ENCODE measurements around the gene ACAA1. TPM values are rescaled to one million over a fixed set of nuclear protein-coding genes. Genes with fewer than 3 reads are reported as not detected.
"Not testable (repeated sequence)": the region's sequence is repeated elsewhere in the genome, so short reads cannot be mapped to it uniquely, and the experiment has no call there.

ACAA1 gene
- total and polyA plus RNA-seq, 10 donors, result 68.4 to 120 (median 82.5) TPM

- TF ChIP-seq POLR2AphosphoS5 (IDR thresholded peaks at IDR 0.05) (no peak), POLR2A (IDR thresholded peaks at IDR 0.05) (no peak), CTCF (IDR thresholded peaks at IDR 0.05 in 8 of 11, conservative IDR thresholded peaks at IDR 0.05 in 3 of 11) (no peak)
Observed at GRCh38 chr3:38163841-38164642, 27.1 kb upstream of the ACAA1 start.

GRCh38 chr3:38163117-38163840 is 26.4 kb upstream of the ACAA1 start:
- H3K36me3 ChIP-seq, result no peaks in the 10 kb centered on the region
- WGBS, 5 donors, result 85 to 92% (median 89%) methylated on average over 12 of the region's 12 CpGs
- no peak for DNase-seq
- intact Hi-C loops (cut with DNase I; ENCODE audit: low total_unique reads), result no loop called here
- H3K27ac ChIP-seq, result peak overlapping the region in 6 of 8 donors; percentile 94 to 99 (median 96)
- H3K4me3 ChIP-seq, result no peak overlapping the region
- H3K4me1 ChIP-seq, result peaks cover 12 to 35% (median 25%) of the 10 kb centered on the region in 6 donors
- no peaks in the 10 kb centered on the region for H3K9me3 ChIP-seq
- TF ChIP-seq POLR2AphosphoS5 (IDR thresholded peaks at IDR 0.05) (no peak), POLR2A (IDR thresholded peaks at IDR 0.05) (no peak), CTCF (IDR thresholded peaks at IDR 0.05 in 8 of 11, conservative IDR thresholded peaks at IDR 0.05 in 3 of 11) (no peak)
- no peaks in the 10 kb centered on the region for H3K27me3 ChIP-seq (replicated peaks in 1 of 7)

More at GRCh38 chr3:38163841-38164642, 27.1 kb upstream of the ACAA1 start:
- Histone ChIP-seq H3K4me1 (peaks cover 12 to 43% (median 32%) of the 10 kb centered on the region in 6 donors), H3K36me3 (no peaks in the 10 kb centered on the region), H3K27me3 (replicated peaks in 1 of 7) (no peaks in the 10 kb centered on the region), H3K27ac (peak overlapping the region; percentile 92 to 99 (median 96)), H3K9me3 (no peaks in the 10 kb centered on the region), H3K4me3 (peak overlapping the region; percentile 35 to 89 (median 74))
- intact Hi-C loops (cut with DNase I; ENCODE audit: low total_unique reads), result no loop called here
- DNase-seq, result peak; percentile 88
- WGBS, 5 donors, result 61 to 69% (median 66%) methylated on average over 24 of the region's 24 CpGs

- intact Hi-C loops (cut with DNase I; ENCODE audit: low total_unique reads); H3K27me3 ChIP-seq (replicated peaks in 1 of 7); H3K36me3 ChIP-seq; H3K9me3 ChIP-seq; H3K27ac ChIP-seq; DNase-seq; H3K4me3 ChIP-seq: not testable (repeated sequence)
- WGBS, 5 donors, result 91 to 97% (median 96%) methylated on average over 11 of the region's 11 CpGs
- peaks cover 0 to 11% (median 8%) of the 10 kb centered on the region in 6 donors for H3K4me1 ChIP-seq
Observed at GRCh38 chr3:38160704-38161103, 23.8 kb upstream of the ACAA1 start.

- Histone ChIP-seq H3K4me3 (no peak overlapping the region), H3K27me3 (replicated peaks in 1 of 7) (no peaks in the 10 kb centered on the region), H3K9me3 (no peaks in the 10 kb centered on the region), H3K36me3 (no peaks in the 10 kb centered on the region), H3K4me1 (peaks cover 0 to 10% (median 0%) of the 10 kb centered on the region in 6 donors), H3K27ac (peak overlapping the region in 2 of 8 donors; percentile 30 to 44)
- 64 to 75% (median 70%) methylated on average over 5 of the region's 5 CpGs for WGBS, 5 donors
- intact Hi-C loops (cut with DNase I; ENCODE audit: low total_unique reads), result no loop called here
- TF ChIP-seq POLR2A (IDR thresholded peaks at IDR 0.05) (no peak), POLR2AphosphoS5 (IDR thresholded peaks at IDR 0.05) (no peak)
- DNase-seq, result no peak
Observed at GRCh38 chr3:38158472-38158871, 21.5 kb upstream of the ACAA1 start.

- no peaks in the 10 kb centered on the region for H3K9me3 ChIP-seq
- no peaks in the 10 kb centered on the region for H3K36me3 ChIP-seq
- H3K27ac ChIP-seq, result no peak overlapping the region
- no peak for DNase-seq
- H3K4me1 ChIP-seq, result peaks cover 0 to 10% (median 0%) of the 10 kb centered on the region in 6 donors
- intact Hi-C loops (cut with DNase I; ENCODE audit: low total_unique reads), result no loop called here
- TF ChIP-seq CTCF (IDR thresholded peaks at IDR 0.05 in 8 of 11, conservative IDR thresholded peaks at IDR 0.05 in 3 of 11), result no peak
- no peak for TF ChIP-seq POLR2A (IDR thresholded peaks at IDR 0.05)
- TF ChIP-seq POLR2AphosphoS5 (IDR thresholded peaks at IDR 0.05), result no peak
- no peak overlapping the region for H3K4me3 ChIP-seq
- H3K27me3 ChIP-seq (replicated peaks in 1 of 7), result no peaks in the 10 kb centered on the region
- 88 to 97% (median 92%) methylated on average over 3 of the region's 3 CpGs for WGBS, 5 donors
Observed at GRCh38 chr3:38157595-38157994, 20.7 kb upstream of the ACAA1 start.
